ENCODE results near the gene KAZN.

Gene KAZN

DNA sequence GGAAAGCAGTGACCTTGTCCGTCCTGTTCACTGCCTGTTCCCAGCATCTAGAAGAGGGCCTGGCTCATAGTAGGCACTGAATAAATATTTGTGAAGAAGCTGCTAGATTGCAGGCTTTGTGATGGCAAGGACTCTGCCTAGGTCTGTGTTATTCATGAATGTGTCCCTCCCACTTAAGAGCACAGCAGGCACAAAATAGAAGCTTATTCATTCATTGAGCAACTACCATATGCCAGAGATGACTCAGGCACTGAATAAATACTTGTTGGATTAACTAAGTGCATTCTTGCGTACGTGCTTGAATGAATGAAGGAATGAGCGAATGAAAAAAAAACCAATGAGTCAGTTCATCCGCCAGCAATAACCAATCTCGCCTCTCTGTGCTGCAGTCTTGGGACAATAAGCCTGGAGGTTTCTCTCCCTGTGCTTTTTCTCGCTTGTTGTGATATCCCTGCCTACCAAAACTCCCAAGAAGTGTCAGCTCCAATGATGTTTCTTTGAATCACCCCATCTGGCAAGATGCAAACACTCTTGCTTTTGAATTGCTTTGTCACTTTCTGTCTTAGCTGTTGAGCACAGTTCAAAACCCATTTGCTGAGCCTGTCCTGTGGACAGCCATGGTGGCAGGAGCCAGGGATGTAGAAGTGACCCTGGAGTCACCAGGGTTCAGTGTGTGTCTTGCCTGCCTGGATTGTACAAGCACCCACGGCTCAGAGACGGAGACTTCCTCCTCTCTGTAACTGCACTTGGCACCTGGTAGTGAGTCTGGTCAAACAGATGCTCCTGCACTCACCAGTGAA lies 143.9 kb downstream of the KAZN start:
- peak; percentile 99 for DNase-seq (ENCODE audit: low read depth)

DNA sequence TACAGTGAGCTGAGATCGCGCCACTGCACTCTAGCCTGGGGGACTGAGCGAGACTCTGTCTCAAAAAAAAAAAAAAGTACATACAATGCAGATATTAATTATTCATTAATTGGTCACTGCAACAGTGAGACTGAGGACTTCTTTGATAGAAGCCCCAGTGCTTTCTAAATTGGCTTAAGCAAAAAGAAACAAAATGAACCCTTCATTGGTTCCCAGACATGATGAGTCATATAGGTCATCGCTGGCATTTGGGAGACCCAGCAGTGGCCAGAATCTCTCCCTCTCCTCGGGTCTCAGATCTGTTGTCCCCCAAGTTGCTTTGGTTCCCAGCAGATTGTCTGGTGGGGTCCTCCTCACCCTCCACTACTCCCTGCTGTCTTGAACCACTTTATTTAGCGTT lies 144.9 kb downstream of the KAZN start:
- DNase-seq (ENCODE audit: low read depth): no peak

DNA sequence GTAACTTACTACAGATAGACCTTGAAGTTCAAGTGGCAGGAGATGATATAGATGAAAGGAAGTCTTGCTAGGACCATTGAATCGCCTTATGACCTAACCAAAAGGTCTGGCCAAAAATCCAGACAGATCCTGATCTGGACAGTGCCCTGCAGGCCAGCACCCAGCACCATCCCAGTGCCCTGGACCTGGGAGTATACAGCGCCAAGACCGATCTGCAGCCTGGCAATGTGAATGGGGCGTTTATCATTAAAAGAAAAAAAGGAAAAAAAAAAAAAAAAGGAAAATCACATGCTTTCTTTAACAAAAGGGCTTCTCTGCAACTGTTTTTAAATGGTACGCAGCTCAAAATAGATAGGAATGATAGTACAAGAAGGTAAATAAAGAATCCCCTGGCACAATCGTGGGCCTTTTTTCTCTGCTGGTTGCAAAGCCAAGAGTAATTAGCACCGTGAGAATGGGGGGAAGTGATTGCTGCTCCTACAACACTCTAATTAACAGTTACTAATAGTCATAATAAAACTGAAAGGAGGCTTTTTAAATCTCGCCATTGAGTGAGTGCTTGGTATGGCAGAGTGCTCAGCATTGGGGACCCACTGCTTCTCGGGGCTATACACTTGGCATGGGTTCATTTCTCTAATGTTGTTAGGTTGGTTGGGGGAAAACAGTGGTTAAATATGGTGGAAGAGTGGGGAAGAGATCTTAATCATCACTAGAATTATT lies 146.7 kb downstream of the KAZN start:
- DNase-seq (ENCODE audit: low read depth): no peak

DNA sequence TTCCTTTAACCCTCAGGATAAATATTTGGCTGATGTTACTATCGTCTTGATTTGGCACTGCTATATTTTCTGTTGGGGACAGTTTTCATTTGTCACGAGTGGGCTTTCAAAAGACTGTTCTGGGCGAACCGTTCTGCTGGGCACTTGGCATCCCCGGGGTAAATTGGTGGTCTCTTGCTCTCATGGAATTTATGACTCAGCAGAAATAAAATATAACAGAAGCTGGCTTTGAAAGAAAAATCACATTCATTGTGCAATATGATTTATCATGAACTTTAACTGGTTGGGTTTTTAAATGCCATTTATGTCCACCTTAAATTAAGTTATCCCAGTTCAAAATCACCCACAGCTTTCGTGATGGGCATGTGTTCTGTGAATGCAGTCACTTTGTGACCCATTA lies 147.3 kb downstream of the KAZN start:
- DNase-seq (ENCODE audit: low read depth): peak; percentile 34

DNA sequence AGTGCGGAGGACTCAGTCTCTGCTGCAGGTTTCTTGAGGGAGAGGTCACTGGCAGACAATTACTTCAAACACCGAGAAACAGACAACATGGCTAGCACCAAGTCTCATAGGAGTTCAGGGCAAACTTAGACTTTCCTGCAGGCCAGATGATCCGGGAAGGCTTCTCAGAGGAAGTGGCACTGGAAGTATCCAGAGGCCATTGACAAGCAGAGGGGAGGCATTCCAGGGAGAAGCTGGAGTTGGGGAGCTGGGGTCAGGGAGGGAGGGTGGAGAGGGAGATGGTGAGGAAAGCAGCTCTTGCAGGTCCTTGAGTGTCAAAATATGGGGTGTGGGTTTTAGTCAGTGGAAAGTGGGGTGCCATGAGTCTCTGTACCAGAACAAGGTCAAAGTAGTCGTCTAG lies 147.9 kb downstream of the KAZN start:
- DNase-seq (ENCODE audit: low read depth): no peak

DNA sequence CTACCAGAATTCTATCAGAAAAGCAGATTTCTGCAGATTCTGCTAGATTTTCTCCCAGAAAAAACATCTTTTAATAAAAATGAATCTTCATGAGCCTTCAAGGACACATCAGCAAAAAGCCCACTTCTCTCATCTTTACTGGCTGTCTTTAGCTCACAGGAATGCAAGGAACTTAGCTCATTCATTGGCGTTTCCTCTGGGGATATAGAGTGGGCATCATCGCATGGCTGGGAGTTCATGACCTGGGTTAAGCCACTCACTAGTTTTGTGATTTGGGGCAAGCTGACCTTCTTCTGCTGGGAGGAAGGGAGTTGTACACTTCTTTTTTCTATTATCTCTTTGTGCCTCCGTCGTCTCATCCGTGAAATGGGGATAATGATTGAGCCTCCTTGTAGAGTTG lies 149.7 kb downstream of the KAZN start:
- peak; percentile 26 for DNase-seq (ENCODE audit: low read depth)

DNA sequence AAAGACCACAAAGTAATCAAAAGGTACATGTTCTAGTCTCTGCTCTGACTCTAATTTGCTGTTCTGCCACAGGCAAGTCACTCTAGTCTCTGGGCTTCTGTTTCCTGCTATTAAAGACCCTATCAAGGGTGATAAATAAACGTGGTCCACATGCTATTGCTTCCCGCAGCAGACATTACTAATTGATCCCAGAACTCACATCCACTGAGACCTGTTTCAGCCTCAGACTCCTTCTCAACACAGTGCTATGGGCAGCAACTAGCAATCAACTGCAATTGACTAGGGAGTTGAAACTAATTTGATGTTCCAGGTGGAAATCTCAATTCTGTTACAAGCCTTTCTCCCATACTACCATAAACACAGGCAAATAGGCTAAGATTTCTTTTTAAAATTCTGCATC lies 150.5 kb downstream of the KAZN start:
- no peak for DNase-seq (ENCODE audit: low read depth)

DNA sequence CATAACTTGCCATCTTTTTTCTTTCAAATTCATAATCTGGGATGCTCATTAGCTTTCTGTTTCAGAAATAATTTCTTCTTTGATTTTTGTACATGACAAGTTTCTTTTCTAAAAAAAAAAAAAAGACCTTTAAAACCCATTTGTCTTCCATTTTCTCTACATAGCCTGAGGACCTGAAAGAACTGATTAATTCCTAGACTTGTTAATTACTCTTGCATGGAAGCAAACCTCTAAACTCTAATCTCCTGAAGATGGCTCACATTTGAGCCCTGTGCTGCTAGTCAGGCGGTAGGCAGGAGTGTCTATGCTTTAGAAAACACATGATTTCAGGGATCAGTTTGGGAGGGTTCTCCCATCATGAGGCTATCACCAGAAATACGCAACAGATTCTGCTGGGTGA lies 152.0 kb downstream of the KAZN start:
- DNase-seq (ENCODE audit: low read depth): no peak

DNA sequence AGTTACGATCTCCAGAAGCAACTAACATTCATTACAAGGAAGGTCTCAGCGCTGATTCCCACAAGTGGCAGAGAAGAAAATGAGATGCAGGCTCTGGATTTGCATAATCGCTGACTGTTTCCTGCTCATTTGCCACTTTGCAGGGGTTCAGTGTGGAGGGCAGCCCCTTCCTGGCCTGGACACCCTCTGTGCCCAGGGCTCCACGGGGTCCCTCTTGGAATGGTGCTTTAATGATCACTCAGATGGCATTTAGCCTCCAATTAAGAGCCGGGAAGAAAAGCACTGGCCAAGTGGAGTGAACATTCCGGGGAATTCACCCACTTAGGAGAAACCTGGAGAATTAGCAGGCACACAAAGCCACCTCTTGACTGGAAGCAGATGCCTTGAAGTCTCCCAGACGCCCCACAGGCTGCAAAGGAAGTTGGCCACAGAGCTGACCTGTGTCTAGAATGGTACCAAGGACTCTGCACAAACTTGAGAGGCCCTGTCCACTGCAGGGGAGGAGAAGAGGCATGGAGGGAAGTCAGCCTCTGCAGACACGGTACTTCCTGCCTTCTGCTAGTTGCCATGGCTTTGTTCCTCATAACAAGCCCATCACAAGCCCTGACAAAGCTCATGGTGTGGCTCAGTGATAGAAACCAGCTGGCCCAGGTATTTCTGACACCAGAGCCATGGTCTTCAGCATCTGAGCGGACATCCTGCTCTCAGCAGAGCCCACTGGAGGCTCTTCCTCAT lies 157.2 kb downstream of the KAZN start:
- DNase-seq (ENCODE audit: low read depth): no peak

DNA sequence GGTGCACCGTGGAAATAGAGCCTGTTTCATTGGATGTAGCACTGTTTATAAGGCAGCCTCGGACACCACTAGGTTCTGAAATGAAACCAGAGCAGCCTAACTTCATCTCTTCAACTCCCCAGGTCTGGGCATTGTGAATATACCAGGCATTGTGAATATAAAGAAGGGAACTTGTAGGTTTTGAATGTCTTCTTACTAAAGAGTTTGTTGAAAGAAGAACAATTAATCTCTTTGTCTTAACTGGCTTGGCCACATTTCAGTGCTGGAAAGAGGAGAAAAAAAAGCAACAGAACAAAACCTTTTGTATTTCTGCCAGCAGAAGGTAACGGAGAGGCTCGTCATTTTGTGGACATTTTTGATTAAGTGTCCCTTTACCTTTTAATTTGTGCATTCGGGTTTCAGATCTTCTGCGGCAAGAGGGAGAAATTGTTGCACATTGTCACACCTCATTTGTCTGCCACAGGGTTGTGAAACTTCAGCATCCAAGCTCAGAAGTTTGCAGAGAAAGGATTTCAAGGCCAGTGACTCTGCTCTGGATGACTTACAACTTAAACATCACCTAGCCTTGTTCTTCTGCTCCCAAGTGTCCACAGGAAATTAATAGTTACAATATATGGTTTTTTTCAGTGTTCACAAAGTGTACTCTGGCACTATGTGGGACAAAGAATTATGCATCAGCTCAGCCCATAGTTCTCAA lies 158.3 kb downstream of the KAZN start:
- DNase-seq (ENCODE audit: low read depth): no peak

DNA sequence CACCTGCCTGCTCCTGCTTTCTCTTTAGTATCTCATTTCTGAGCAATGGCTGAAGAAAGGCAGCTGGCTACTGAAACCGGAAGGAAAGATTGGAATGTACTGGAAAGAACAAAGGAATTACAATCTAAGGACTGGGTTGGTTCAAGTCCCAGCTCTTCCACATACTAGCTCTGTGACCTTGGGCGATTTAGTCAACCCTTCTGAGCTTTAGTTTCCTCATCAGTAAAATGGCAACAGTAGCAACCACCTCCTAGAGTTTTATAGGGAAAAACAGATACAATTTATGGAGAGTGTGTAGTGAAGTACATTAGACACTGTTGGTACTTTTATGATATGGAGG lies 158.8 kb downstream of the KAZN start:
- no peak for DNase-seq (ENCODE audit: low read depth)

DNA sequence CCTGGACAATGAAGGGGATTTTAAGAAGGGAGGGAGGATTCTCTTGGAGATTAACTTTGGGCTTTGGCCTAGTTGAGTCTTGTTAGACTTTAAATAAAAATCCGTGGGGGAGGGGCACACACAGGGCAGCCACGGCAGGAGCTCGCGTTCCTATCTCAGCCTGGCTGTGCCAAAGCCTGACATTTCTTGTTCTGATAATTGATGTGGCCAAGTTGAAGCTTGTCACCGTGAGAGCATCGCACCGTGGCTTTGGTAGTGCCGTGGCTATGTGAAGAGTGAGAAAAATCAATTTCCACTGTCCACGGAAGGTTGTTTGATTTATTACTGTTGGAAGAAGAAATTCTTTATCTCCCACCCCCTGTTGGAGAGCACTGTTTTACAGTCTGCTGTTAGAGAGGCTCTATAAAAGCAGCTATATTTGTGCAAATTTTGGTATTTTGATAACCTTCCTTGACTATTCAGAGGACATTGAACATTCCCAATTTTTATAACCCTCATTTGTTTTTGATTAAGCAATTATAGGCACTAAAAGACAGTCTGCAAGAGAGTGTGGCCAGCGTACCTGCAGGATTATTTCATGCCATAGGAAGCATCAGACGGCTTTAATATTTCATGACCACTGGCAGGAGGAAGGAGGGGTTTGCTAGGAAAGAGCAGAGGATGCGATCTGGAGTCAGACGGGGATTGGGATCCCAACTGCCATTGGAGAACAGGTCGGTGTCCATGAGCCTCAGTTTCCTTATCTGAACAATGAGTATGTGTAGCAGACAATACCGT lies 160.7 kb downstream of the KAZN start:
- DNase-seq (ENCODE audit: low read depth): no peak

DNA sequence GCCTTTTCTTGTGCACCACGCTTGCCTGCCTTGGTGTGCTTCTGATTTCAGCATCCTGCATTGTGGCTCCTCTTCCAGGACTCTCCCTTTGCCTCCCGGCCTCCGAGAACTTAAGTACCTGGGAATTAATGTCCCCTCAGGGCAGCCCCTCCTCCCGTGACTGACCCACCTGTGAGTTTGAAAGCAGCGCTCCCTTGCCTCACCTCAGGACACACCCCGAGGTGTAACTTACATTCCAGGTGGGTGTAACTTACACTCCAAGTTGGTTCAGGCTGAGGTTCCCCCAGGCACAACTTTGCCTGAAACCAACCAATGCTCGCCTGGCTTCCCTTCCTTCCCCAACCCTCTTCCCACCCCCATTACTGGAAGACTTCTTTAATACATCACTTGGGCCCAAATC lies 161.4 kb downstream of the KAZN start:
- no peak for DNase-seq (ENCODE audit: low read depth)

DNA sequence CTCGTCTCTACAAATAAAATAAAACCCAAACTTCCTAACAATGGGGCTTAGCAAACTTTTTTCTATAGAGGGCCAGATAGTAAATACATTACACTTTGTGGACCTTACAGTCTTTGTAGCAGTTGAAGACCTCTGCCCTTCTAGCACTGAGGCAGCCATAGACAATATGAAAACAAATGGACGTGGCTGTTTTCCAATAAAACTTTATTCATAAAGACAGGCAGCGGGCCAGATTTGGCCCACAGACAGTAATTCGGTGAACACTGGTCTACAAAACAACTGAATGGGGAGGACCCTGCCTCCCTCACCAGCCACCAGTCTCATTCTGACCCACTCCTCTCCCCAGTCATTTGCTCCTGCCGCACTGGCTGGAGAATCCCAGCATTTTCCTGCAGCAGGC lies 162.3 kb downstream of the KAZN start:
- no peak for DNase-seq (ENCODE audit: low read depth)

DNA sequence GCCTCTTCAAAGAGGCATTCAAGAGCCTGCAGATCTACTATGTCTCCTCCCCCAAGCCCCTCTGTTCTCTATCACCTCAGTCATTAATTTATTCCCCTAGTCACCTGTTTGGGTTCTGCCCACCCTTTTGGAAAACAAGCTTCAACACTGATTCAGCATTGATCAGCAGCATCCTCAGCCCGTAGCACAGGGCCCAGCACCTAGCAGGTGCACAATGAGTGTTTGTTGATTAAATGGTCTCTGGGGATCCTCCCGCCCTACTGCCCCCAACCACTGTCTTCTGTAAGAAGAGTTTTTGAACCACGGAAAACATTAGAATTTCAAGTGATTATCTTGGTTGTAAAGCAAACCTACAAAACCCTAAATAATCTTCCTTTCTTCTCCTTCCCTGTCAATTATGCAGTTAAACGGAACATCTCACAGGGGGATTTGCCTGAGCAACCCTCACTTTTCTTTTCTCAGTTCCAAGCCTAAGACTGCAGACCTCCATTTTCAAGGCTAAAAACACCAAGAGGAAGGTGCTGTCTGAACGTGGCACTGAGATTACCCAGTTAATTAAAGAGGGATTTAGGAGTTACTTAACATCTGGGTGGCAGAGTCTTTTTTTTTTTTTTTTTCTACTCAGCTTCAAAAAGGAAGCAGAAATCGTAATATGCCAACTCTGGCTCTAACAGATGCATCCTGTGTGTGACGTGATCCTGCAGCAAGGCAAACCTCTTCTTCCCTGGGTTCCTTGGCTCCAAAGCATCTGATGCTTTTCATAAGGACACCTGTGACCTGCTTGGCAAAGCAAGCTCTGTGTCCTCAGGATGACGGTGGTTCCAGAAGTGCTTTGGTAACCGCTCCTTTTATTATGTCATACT lies 163.0 kb downstream of the KAZN start:
- DNase-seq (ENCODE audit: low read depth): no peak

DNA sequence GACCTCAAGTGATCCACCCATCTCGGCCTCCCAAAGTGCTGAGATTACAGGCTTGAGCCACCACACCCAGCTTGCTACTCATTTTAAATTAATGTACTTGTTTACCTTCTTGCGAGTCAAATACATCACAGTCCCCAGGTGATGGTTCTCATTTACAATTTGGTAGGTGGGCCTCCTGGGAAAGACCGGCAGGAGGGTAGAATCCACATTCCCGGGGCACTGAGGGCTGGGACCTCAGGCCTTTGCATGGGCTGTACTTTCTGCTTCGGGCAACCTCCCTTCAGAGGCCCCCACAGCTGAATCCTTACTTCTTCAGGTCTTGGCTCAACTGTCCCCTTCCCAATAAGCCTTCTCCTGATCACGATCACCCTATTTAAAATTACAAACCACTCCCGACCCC lies 165.5 kb downstream of the KAZN start:
- no peak for DNase-seq (ENCODE audit: low read depth)

DNA sequence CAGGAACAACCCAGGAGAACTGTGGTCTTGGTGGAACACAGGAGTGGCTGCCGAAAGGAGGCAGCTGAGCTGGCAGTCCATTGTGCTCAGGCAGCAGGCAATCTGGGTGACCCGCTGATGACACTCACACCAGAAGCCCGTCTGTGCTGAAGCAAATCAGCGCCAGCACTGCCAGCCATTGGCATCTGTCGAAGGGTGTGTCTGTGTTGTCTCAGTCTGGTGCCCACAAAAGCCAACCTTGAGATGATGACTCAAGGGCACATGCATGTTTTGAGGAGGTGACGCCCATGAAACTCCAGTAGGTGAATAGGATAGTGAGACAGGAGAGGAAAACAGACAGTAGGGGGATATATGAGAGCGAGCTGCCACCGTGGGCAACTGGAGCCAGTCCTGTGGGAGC lies 167.3 kb downstream of the KAZN start:
- DNase-seq (ENCODE audit: low read depth): no peak

DNA sequence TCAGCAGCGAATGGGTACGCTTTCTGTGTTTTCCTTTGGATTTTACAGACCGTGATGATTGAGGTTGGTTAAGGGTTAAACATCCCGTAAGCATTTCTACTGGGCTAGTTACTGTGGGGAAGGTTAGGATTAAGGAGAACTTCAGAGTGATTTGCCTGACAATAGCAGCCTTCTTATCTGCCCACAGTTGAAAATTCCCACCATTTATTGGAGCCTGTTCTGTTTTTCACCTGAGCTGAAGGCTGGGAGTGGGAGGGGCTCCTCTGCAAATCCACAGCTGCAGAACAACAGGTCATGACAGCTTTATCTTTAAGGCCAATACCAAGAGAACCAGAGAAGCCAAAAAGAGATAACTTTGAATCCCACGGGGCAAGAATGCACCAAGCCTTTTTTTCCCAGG lies 168.6 kb downstream of the KAZN start:
- no peak for DNase-seq (ENCODE audit: low read depth)

DNA sequence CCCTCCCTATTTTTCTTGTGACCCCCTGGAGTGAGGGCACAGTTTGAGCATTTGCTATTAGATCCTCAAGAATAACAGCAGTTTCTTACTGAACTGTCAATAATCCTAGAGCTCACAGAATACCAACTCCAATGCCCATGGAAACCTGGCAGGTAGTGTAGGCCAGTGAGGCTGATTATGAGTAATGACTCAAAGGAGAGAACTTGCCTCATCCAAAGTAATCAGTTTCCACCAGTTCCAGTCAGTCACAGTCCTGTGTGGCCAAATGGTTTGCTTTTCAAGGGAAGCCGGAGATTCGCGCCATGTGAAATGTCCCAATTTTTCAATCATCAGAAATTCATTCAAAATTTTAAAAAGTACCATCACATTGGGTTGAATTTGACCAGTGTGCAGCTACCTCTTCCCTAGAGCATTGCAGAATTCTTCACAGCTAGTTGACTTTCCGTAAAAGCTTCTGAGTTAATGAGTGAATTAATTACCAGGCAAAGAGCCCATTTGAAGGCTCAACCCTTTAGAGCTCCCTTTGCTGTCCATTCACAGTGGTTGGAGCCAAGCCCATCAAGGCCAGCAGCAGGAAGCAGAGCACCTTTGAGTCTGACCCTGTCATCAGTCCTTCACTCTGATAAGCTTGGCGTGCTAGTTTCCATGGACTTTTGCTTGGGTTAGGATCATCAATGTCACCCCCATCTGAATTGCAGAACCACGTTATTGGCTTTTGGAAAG lies 170.3 kb downstream of the KAZN start:
- no peak for DNase-seq (ENCODE audit: low read depth)
